ENCODE results near the gene KRTAP20-2. TPM values are rescaled to one million over a fixed set of nuclear protein-coding genes. Genes with fewer than 3 reads are reported as not detected.

The KRTAP20-2 gene
- total RNA-seq, 4 donors from 2014 or later = not detected

- intact Hi-C loops (cut with DNase I; ENCODE audit: low total_unique reads) = no loop called here
Measured at GRCh38 chr21:30620080-30620479, 14.9 kb upstream of the KRTAP20-2 start.

GRCh38 chr21:30620522-30620921 is 14.5 kb upstream of the KRTAP20-2 start, which contains the start of gene KRTAP20-4:
Gene KRTAP20-4, plus strand, starts transcription at chr21:30620627.
- DNase-seq = no peak
- Histone ChIP-seq H3K9me3 (no peaks in the 10 kb centered on the region), H3K4me1 (no peaks in the 10 kb centered on the region), H3K27me3 (no peaks in the 10 kb centered on the region), H3K27ac (no peak within 1 kb of the TSS), H3K4me3 (no peak within 1 kb of the TSS), H3K36me3 (no peaks in the 10 kb centered on the region)
- TF ChIP-seq POLR2A (IDR thresholded peaks at IDR 0.05) (no peak), CTCF (IDR thresholded peaks at IDR 0.05) (no peak)
- intact Hi-C loops (cut with DNase I; ENCODE audit: low total_unique reads) = no loop called here

More at GRCh38 chr21:30620080-30620479, 14.9 kb upstream of the KRTAP20-2 start:
- H3K27me3 ChIP-seq = no peaks in the 10 kb centered on the region
- H3K4me1 ChIP-seq = no peaks in the 10 kb centered on the region
- TF ChIP-seq POLR2A (IDR thresholded peaks at IDR 0.05) = no peak
- no peak for TF ChIP-seq CTCF (IDR thresholded peaks at IDR 0.05)
- no peaks in the 10 kb centered on the region for H3K36me3 ChIP-seq
- H3K4me3 ChIP-seq = no peak overlapping the region
- no peaks in the 10 kb centered on the region for H3K9me3 ChIP-seq
- H3K27ac ChIP-seq = no peak overlapping the region
- no peak for DNase-seq

GRCh38 chr21:30623362-30623761 is 11.6 kb upstream of the KRTAP20-2 start:
- Histone ChIP-seq H3K36me3 (no peaks in the 10 kb centered on the region), H3K9me3 (no peaks in the 10 kb centered on the region), H3K27ac (no peak overlapping the region), H3K4me3 (no peak overlapping the region), H3K4me1 (no peaks in the 10 kb centered on the region), H3K27me3 (no peaks in the 10 kb centered on the region)
- no peak for TF ChIP-seq POLR2A (IDR thresholded peaks at IDR 0.05)
- no peak for TF ChIP-seq CTCF (IDR thresholded peaks at IDR 0.05)
- DNase-seq = no peak
- intact Hi-C loops (cut with DNase I; ENCODE audit: low total_unique reads) = no loop called here

GRCh38 chr21:30625449-30626165 is 9.4 kb upstream of the KRTAP20-2 start:
- no peak overlapping the region for H3K4me3 ChIP-seq
- intact Hi-C loops (cut with DNase I; ENCODE audit: low total_unique reads) = no loop called here
- TF ChIP-seq POLR2A (IDR thresholded peaks at IDR 0.05) (no peak), CTCF (IDR thresholded peaks at IDR 0.05) (no peak)
- H3K27me3 ChIP-seq = no peaks in the 10 kb centered on the region
- H3K27ac ChIP-seq = no peak overlapping the region
- no peaks in the 10 kb centered on the region for H3K36me3 ChIP-seq
- DNase-seq = no peak
- H3K9me3 ChIP-seq = no peaks in the 10 kb centered on the region
- H3K4me1 ChIP-seq = no peaks in the 10 kb centered on the region

GRCh38 chr21:30628109-30628508 is 6.9 kb upstream of the KRTAP20-2 start:
- Histone ChIP-seq H3K27ac (no peak overlapping the region), H3K27me3 (no peaks in the 10 kb centered on the region), H3K36me3 (no peaks in the 10 kb centered on the region), H3K4me3 (no peak overlapping the region), H3K4me1 (no peaks in the 10 kb centered on the region), H3K9me3 (no peaks in the 10 kb centered on the region)
- intact Hi-C loops (cut with DNase I; ENCODE audit: low total_unique reads) = no loop called here
- no peak for TF ChIP-seq POLR2A (IDR thresholded peaks at IDR 0.05)
- TF ChIP-seq CTCF (IDR thresholded peaks at IDR 0.05) = no peak
- no peak for DNase-seq

Measured in uterus (tissue), 4 donors.